ENCODE data around the gene MAP3K3.
"Not testable (repeated sequence)": the region's sequence is repeated elsewhere in the genome, so short reads cannot be mapped to it uniquely, and the experiment has no call there.

MAP3K3 gene

GRCh38 chr17:63709110-63709509, 86.9 kb downstream of the MAP3K3 start:
- no peak for DNase-seq

GRCh38 chr17:63714550-63715277, 92.5 kb downstream of the MAP3K3 start:
- DNase-seq = no peak

- no peak for DNase-seq
These were observed 94.2 kb downstream of the MAP3K3 start for GRCh38 chr17:63716426-63716825.

GRCh38 chr17:63718988-63719387, 96.8 kb downstream of the MAP3K3 start:
- DNase-seq = no peak

GRCh38 chr17:63720194-63720593, 98.0 kb downstream of the MAP3K3 start:
- not testable (repeated sequence) for DNase-seq

GRCh38 chr17:63722403-63722802, 100.2 kb downstream of the MAP3K3 start:
- no peak for DNase-seq

GRCh38 chr17:63735691-63736090, 113.5 kb downstream of the MAP3K3 start:
- no peak for DNase-seq

- DNase-seq = no peak
These were observed 118.4 kb downstream of the MAP3K3 start for GRCh38 chr17:63740464-63741142.

- DNase-seq = peak in 1 of 2 donors; percentile 45
These were observed 118.9 kb downstream of the MAP3K3 start for GRCh38 chr17:63741143-63741407.

GRCh38 chr17:63741408-63742173, 119.4 kb downstream of the MAP3K3 start, which contains the start of gene STRADA:
Gene STRADA, minus strand, starts transcription at chr17:63741799. Its CDS starts 13,430 bp downstream, at chr17:63728369.
- DNase-seq = peak; percentile 98
